T-cell (primary cell): ENCODE results near the gene TPCN1. TPM values are rescaled to one million over a fixed set of nuclear protein-coding genes. Genes with fewer than 3 reads are reported as not detected.

Experiments
- ATAC-seq, 4 experiments: fragments of 200-7000 bp in 3 of 4; fragments of 150-1000 bp in 1 of 4; cut with Tn5 transposase; replicated peaks in 1 of 4; 1 replicate in 3 of 4; 2 replicates in 1 of 4; pipeline ENCODE4 v1.10.0; 2021; ENCODE audit warnings: moderate library complexity in 3 of 4, mild to moderate bottlenecking in 2 of 4, moderate number of reproducible peaks in 1 of 4
- CTCF ChIA-PET, 2 donors: fragments of 300-600 bp; sonication (Branson Sonifier 250); formaldehyde crosslinking; loops; one replicate each; lab custom pipeline; 2022; ENCODE audit warnings: antibody characterized with exemption in 2 of 2; lab: Charles Lee
- POLR2A ChIA-PET, 2 donors: fragments of 300-600 bp; sonication (Branson Sonifier 250); formaldehyde crosslinking; loops; one replicate each; lab custom pipeline; 2022; ENCODE audit warnings: antibody characterized with exemption in 2 of 2; lab: Charles Lee
- DNase-seq, 35 experiments: peaks; one replicate each; pipeline versions ENCODE4 v3.0.0 to v3.0.0-alpha.2; 2013 to 2023
- H3K27ac ChIP-seq: one replicate; pipeline ENCODE4 v1.5.1; 2013; ENCODE audit warnings: low read length
- H3K27me3 ChIP-seq, 2 experiments: replicated peaks in 1 of 2; 1 replicate in 1 of 2; 2 replicates in 1 of 2; pipeline versions ENCODE4 v1.6.1 to v1.7.0; 2013; ENCODE audit warnings: low read length in 1 of 2, mixed read lengths in 1 of 2; ENCODE audit not compliant: control insufficient read depth in 2 of 2, insufficient read depth in 2 of 2; ENCODE audit errors: extremely low read depth in 1 of 2
- H3K36me3 ChIP-seq, 2 donors: 1 replicate in 1 of 2; 2 replicates in 1 of 2; pipeline versions ENCODE4 v1.6.1 to v1.7.0; 2013; ENCODE audit warnings: low read length in 1 of 2; ENCODE audit not compliant: control insufficient read depth in 2 of 2, insufficient read depth in 1 of 2; ENCODE audit errors: extremely low read depth in 1 of 2
- H3K4me1 ChIP-seq, 2 experiments: 1 replicate in 1 of 2; 2 replicates in 1 of 2; pipeline versions ENCODE4 v1.6.1 to v1.7.0; 2013; ENCODE audit warnings: low read length in 2 of 2, mixed read lengths in 1 of 2; ENCODE audit not compliant: insufficient read depth in 2 of 2, control insufficient read depth in 1 of 2; ENCODE audit errors: extremely low read depth in 1 of 2
- H3K4me3 ChIP-seq, 2 donors: 1 replicate in 1 of 2; 2 replicates in 1 of 2; pipeline versions ENCODE4 v1.5.1 to v1.7.0; 2013; ENCODE audit warnings: mild to moderate bottlenecking in 2 of 2, low read length in 1 of 2, moderate library complexity in 1 of 2; ENCODE audit not compliant: control insufficient read depth in 1 of 2; ENCODE audit errors: extremely low read depth in 1 of 2
- H3K9me3 ChIP-seq: 2 replicates; pipeline ENCODE4 v1.7.0; 2013
- H3K27ac Mint-ChIP-seq, 2 donors: one replicate each; pipeline ENCODE4 v1.8.0; 2020 to 2021; ENCODE audit warnings: mild to moderate bottlenecking in 2 of 2, mixed read lengths in 2 of 2
- H3K27me3 Mint-ChIP-seq, 2 donors: one replicate each; pipeline ENCODE4 v1.8.0; 2021 to 2022; ENCODE audit warnings: mixed read lengths in 2 of 2
- H3K36me3 Mint-ChIP-seq: one replicate; pipeline ENCODE4 v1.8.0; 2021; ENCODE audit warnings: mixed read lengths
- H3K4me1 Mint-ChIP-seq, 3 donors: one replicate each; pipeline ENCODE4 v1.8.0; 2020 to 2022; ENCODE audit warnings: mixed read lengths in 3 of 3, mild to moderate bottlenecking in 1 of 3
- H3K4me3 Mint-ChIP-seq, 3 donors: one replicate each; pipeline ENCODE4 v1.8.0; 2020 to 2022; ENCODE audit warnings: mild to moderate bottlenecking in 3 of 3, mixed read lengths in 3 of 3, moderate library complexity in 3 of 3
- H3K9me3 Mint-ChIP-seq, 3 donors: one replicate each; pipeline ENCODE4 v1.8.0; 2020 to 2022; ENCODE audit warnings: mixed read lengths in 3 of 3
- WGBS: methylation state at CpG from one replicate; pipeline ENCODE4 v1.1.5; 2013; ENCODE audit warnings: missing lambda C conversion rate; ENCODE audit not compliant: insufficient coverage; 5-methylcytosine and 5-hydroxymethylcytosine counted together
- total RNA-seq, 35 experiments: library from RNA in 6 of 35; stranded (reverse) in 6 of 35; fragments of 120-200 nt in 1 of 35; gene quantifications; one replicate each; pipeline versions ENCODE4 v1.2.1 to v1.2.4 and lab custom pipeline; 2013 to 2026

TPCN1 gene
- total RNA-seq, 5 donors from 2014 or later (not counting 1 experiment from before 2014, with no cell fraction given), result 58.8 to 81.6 (median 73.5) TPM

DNA sequence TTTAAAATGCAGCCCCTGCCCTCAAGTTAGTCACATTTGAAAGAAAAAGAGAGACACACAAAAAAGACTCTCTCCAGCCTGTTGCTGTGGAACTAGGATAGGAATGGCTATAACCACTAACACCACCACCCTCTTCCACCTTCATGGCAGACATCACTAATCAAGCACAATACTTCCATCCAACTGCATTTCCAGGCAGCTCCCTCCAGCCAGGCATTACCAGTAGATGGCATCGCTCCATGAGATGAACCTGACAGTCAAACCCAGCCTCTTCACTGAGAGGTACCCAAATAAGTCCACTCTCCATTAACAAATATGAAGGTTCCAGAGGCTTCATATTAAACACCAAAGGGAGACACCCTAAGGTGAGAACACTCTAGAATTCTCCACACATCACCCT, 89.2 kb downstream of the TPCN1 start:
- no peaks in the 10 kb centered on the region for H3K9me3 Mint-ChIP-seq
- no peaks in the 10 kb centered on the region for H3K4me1 Mint-ChIP-seq
- Histone ChIP-seq H3K36me3 (peaks cover 16 to 61% of the 10 kb centered on the region in 2 donors), H3K27ac (no peak overlapping the region), H3K27me3 (no peaks in the 10 kb centered on the region), H3K4me3 (no peak overlapping the region), H3K9me3 (no peaks in the 10 kb centered on the region), H3K4me1 (no peaks in the 10 kb centered on the region)
- H3K36me3 Mint-ChIP-seq, result peaks cover 41% of the 10 kb centered on the region
- ChIA-PET CTCF (no interaction called here), POLR2A (interaction anchor here in 1 of 2 donors (0.6 kb wide), 1 partner anchor 617 kb away, joined by 4 read pairs; no protein-coding TSS in a partner anchor)
- ATAC-seq (no peak), DNase-seq (no peak)
- WGBS, result no CpG with 5 or more reads among the region's 1 CpG
- peak overlapping the region in 1 of 2 donors; percentile 52 for H3K27ac Mint-ChIP-seq
- no peaks in the 10 kb centered on the region for H3K27me3 Mint-ChIP-seq
- no peak overlapping the region for H3K4me3 Mint-ChIP-seq

DNA sequence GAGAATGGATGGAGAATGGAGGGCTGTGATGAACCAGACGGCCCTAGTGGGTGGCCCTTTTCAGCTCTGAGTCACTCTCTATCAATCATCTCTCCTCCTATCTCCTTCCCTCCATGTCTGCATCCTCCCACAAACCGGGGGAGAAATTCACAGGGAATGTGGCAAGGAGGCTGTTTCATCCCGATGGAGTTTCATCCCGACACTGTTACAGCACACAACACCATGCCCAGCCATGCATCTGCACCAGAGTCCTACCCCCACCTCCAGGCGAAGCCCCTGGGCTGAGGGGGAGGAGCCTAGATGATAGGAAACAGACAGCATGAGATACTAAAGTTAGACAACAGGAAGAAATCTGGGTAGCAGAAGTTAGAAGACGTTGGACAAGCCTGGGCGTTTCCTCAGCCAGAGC, 92.9 kb downstream of the TPCN1 start:
- Mint-ChIP-seq H3K4me3 (no peak overlapping the region), H3K27me3 (no peaks in the 10 kb centered on the region), H3K4me1 (peaks cover 0 to 13% (median 0%) of the 10 kb centered on the region in 3 donors), H3K27ac (peak overlapping the region; percentile 28 to 65), H3K36me3 (peaks cover 44% of the 10 kb centered on the region), H3K9me3 (no peaks in the 10 kb centered on the region)
- no peak for ATAC-seq
- ChIA-PET CTCF (no interaction called here), POLR2A (no interaction called here)
- DNase-seq, result no peak
- Histone ChIP-seq H3K36me3 (peaks cover 17 to 65% of the 10 kb centered on the region in 2 donors), H3K4me1 (no peaks in the 10 kb centered on the region), H3K9me3 (no peaks in the 10 kb centered on the region), H3K4me3 (no peak overlapping the region), H3K27me3 (no peaks in the 10 kb centered on the region), H3K27ac (no peak overlapping the region)
- 70% methylated on average over 2 of the region's 7 CpGs for WGBS

DNA sequence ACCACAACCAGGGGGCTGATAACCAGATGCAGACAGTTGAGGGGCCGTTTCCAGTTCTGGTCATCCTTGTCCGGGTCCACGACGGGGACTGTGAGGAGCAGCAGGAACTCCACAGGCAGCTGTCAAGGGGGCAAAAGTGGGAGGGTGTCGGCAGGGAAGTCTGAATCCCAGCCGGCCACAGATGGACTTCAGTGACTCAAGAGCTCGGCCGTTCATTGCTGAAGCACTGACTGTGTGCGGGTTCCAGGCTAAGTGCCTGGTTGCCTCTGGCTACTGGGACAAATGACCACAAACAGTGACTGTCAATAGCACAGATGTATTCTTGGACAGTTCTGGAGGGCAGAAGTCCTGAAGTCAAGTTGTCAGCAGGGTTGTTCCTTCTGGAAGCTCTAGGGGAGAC, 94.1 kb downstream of the TPCN1 start:
- no peaks in the 10 kb centered on the region for H3K9me3 ChIP-seq
- 97% methylated on average over 9 of the region's 9 CpGs for WGBS
- POLR2A ChIA-PET, result no interaction called here
- Mint-ChIP-seq H3K27me3 (no peaks in the 10 kb centered on the region), H3K36me3 (peaks cover 51% of the 10 kb centered on the region), H3K27ac (no peak overlapping the region), H3K9me3 (no peaks in the 10 kb centered on the region), H3K4me3 (no peak overlapping the region), H3K4me1 (peaks cover 0 to 13% (median 0%) of the 10 kb centered on the region in 3 donors)
- DNase-seq (no peak), ATAC-seq (no peak)
- H3K4me1 ChIP-seq, result no peaks in the 10 kb centered on the region
- no peaks in the 10 kb centered on the region for H3K27me3 ChIP-seq
- H3K4me3 ChIP-seq, result no peak overlapping the region
- H3K27ac ChIP-seq, result no peak overlapping the region
- CTCF ChIA-PET, result interaction anchor here in 1 of 2 donors (0.7 kb wide), 1 partner anchor 46 kb away, joined by 4 read pairs; no protein-coding TSS in a partner anchor
- peaks cover 16 to 67% of the 10 kb centered on the region in 2 donors for H3K36me3 ChIP-seq

DNA sequence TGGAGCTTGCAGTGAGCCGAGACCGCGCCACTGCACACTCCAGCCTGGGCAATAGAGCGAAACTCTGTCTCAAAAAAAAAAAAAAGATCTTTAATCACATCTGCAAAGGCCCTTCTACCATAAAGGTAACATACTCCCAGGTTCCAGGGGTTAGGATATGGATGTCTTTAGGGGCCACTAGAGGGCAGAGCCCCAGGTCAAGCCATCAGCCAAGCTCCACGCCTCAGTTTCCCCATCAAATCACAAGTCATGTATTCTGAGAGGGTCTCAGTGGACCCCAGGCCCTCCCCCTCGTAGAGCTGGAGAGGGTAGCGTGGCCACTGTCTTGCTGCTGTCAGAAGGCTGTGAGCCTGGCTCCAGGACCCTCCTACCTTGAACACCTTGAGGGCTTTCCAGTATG, 94.9 kb downstream of the TPCN1 start:
- no peaks in the 10 kb centered on the region for H3K9me3 ChIP-seq
- no peaks in the 10 kb centered on the region for H3K27me3 ChIP-seq
- H3K27ac ChIP-seq, result no peak overlapping the region
- H3K4me3 ChIP-seq, result no peak overlapping the region
- peaks cover 0 to 13% (median 0%) of the 10 kb centered on the region in 3 donors for H3K4me1 Mint-ChIP-seq
- H3K36me3 ChIP-seq, result peaks cover 22 to 72% of the 10 kb centered on the region in 2 donors
- ATAC-seq (no peak), DNase-seq (no peak)
- H3K27me3 Mint-ChIP-seq, result no peaks in the 10 kb centered on the region
- no peaks in the 10 kb centered on the region for H3K9me3 Mint-ChIP-seq
- peaks cover 51% of the 10 kb centered on the region for H3K36me3 Mint-ChIP-seq
- no peaks in the 10 kb centered on the region for H3K4me1 ChIP-seq
- CTCF ChIA-PET, result interaction anchor here in 1 of 2 donors (0.7 kb wide), 1 partner anchor 47 kb away, joined by 4 read pairs; no protein-coding TSS in a partner anchor
- H3K27ac Mint-ChIP-seq, result no peak overlapping the region
- H3K4me3 Mint-ChIP-seq, result no peak overlapping the region
- POLR2A ChIA-PET, result no interaction called here
- 100% methylated on average over 2 of the region's 7 CpGs for WGBS

DNA sequence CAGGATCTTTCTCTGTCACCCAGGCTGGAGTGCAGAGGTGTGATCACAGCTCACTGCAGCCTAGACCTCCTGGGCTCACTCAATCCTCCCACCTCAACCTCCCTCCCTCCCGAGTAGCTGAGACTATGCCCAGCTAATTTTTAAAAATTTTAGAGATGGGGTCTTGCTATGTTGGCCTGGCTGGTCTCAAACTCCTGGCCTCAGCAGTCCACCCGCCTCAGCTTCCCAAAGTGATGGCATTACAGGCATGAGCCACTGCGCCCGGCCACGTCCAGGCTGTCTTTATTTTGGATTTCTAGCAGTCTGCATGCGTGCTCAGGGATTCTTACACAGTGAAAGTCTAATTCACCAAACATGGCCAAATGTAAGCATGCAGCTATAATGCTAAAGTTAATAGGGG, 95.9 kb downstream of the TPCN1 start:
- POLR2A ChIA-PET, result interaction anchor here in 1 of 2 donors (0.7 kb wide), 1 partner anchor 59 kb away, joined by 4 read pairs; no protein-coding TSS in a partner anchor
- H3K27ac Mint-ChIP-seq, result no peak overlapping the region
- Histone ChIP-seq H3K27me3 (no peaks in the 10 kb centered on the region), H3K9me3 (no peaks in the 10 kb centered on the region), H3K4me3 (no peak overlapping the region), H3K27ac (no peak overlapping the region), H3K4me1 (no peaks in the 10 kb centered on the region), H3K36me3 (peaks cover 23 to 74% of the 10 kb centered on the region in 2 donors)
- no peak overlapping the region for H3K4me3 Mint-ChIP-seq
- peaks cover 0 to 13% (median 0%) of the 10 kb centered on the region in 3 donors for H3K4me1 Mint-ChIP-seq
- WGBS, result 95% methylated on average over 4 of the region's 6 CpGs
- CTCF ChIA-PET, result no interaction called here
- H3K36me3 Mint-ChIP-seq, result peaks cover 51% of the 10 kb centered on the region
- DNase-seq (no peak), ATAC-seq (no peak)
- H3K27me3 Mint-ChIP-seq, result no peaks in the 10 kb centered on the region
- H3K9me3 Mint-ChIP-seq, result no peaks in the 10 kb centered on the region

DNA sequence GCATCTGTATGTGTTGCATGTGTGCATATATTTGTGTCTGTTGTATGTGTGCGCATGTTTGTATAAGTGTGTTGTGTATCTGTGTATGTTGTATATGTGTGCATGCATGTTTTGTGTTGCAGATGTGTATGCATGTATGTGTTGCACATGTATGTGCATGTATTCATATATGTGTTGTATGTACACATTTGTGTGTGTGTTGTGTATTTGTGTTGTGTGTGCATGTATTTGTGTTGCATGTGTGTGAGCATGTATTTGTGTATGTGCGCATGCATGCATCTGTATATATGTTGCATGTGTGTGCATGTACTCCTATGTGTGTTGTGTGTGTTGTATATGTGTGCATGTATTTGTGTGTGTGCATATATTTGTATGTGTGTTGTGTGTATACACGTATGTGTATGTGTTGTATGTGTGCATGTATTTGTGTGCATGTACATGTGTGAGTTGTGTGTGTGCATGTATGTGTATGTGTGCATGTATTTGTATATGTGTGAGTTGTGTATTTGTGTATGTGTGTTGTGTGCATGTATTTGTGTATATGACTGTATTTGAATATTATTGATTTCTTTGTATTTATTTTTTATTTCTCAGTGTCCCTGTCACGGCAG, 96.9 kb downstream of the TPCN1 start:
- no peak overlapping the region for H3K4me3 ChIP-seq
- H3K4me1 ChIP-seq, result no peaks in the 10 kb centered on the region
- CTCF ChIA-PET, result no interaction called here
- no peak for DNase-seq
- H3K27me3 ChIP-seq, result no peaks in the 10 kb centered on the region
- Mint-ChIP-seq H3K4me3 (no peak overlapping the region), H3K9me3 (no peaks in the 10 kb centered on the region), H3K36me3 (peaks cover 56% of the 10 kb centered on the region), H3K27ac (no peak overlapping the region), H3K27me3 (no peaks in the 10 kb centered on the region), H3K4me1 (peaks cover 2 to 21% (median 4%) of the 10 kb centered on the region in 3 donors)
- peaks cover 23 to 75% of the 10 kb centered on the region in 2 donors for H3K36me3 ChIP-seq
- H3K27ac ChIP-seq, result no peak overlapping the region
- POLR2A ChIA-PET, result no interaction called here
- 100% methylated on average over 4 of the region's 4 CpGs for WGBS
- no peaks in the 10 kb centered on the region for H3K9me3 ChIP-seq
- ATAC-seq, result no peak
